HG02943 (cell line): ENCODE measurements around the gene IFIT3.

Experiments
- ATAC-seq: cut with Tn5 transposase; IDR thresholded peaks from one replicate; pipeline ENCODE4 v1.9.1; 2021; ENCODE audit warnings: mild to moderate bottlenecking, low read depth, moderate library complexity; ENCODE audit not compliant: unreplicated experiment

The IFIT3 gene

DNA sequence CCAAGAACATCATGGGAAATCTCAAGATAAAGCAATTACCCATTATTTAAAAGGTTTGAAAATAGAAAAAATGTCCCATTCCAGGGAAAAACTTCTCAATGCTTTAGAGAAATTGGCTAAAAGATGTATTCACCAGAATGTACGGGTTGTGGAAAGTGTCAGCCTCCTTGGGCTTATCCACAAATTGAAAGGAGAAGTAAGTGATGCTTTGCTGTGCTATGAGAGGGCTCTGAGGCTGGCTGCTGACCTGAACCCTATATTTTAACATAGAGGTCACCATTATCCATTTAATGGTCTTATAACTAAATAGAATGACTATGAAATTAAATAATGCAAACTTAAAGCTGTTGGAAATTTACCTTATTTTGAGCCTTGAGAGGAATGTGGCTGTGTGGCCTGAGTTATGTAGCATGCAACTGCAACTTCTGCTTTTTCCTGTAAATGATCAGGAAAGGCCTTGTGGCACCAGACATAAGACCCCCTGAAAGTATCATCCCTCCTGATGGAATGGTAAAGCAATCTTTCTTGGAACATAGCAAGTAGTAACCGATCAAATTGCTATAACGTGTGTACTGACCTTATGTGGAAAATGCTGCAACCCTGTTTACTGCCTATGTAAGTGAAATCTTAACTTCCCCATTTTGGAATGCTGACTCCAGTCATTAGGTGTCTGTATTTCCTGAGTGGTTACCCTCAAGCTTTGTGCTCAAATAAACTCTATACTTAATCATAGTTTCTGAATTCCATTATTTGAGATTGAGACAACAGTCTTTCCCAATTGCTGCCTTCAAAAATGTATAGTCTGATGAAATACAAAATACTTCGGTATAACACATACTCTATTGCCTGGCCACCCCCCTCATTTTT lies 56.9 kb downstream of the IFIT3 start:
- ATAC-seq = no peak

DNA sequence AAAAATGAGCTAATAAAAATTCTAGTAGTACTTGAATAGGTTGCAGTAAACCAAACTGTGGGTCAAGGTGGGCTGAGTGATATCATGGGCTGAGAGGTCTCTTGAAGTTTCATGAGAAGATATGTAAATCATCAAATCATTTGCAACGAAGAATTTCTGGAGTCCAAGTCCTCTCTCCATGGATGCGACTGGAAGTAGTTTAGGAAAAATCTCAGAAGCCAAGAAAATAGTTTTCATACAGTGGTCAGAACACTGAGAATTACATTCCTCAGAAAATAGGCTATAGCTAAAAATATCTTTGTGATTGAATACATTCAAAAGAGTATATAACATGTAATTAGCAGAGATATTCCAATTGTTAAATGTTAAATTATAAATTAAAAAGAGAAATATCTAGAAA lies 61.0 kb downstream of the IFIT3 start:
- ATAC-seq = no peak

DNA sequence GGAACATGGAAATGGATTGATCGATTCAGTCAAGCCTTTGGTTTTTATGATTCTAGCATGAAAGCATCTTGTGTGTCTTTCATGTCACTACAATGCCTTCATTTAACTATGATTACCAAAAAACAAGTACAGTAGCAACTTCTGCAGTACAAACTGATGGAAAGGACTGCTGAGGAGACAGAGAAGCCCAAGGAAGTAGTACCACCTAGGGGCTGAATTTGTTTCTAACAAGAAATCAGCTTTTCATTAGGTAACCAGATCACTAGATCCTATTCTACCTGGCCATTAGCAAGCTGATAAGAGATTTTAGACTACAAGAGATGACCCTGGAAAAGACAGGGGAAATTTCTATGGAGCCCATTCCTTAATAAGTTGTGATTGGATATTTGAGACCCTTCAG lies 61.5 kb downstream of the IFIT3 start:
- no peak for ATAC-seq
